ENCODE results near the gene PTTG2. TPM values are rescaled to one million over a fixed set of nuclear protein-coding genes. Genes with fewer than 3 reads are reported as not detected.

Gene PTTG2
- total RNA-seq, 1 donor from 2014 or later, result not detected

- no peak for DNase-seq (ENCODE audit: low spot score)
Observed at GRCh38 chr4:38008571-38009021, 48.4 kb downstream of the PTTG2 start.

- DNase-seq (ENCODE audit: low spot score), result no peak
Observed at GRCh38 chr4:38009421-38009820, 49.2 kb downstream of the PTTG2 start.

GRCh38 chr4:38009949-38010348 lies 49.8 kb downstream of the PTTG2 start:
- no peak for DNase-seq (ENCODE audit: low spot score)

Other genes with a start within 250 kb of the PTTG2 start
- gene PGM2, start 133.7 kb upstream of the PTTG2 start, total RNA-seq (ENCODE audit: insufficient read depth, low replicate concordance), result 19.5 TPM
- gene TBC1D1, start 69.3 kb upstream of the PTTG2 start, total RNA-seq (ENCODE audit: insufficient read depth, low replicate concordance), result 104 TPM

Data from umbilical cord (tissue), 2 donors.